GM12878 (cell line): ENCODE results near the gene GAK. TPM values are rescaled to one million over a fixed set of nuclear protein-coding genes. Genes with fewer than 3 reads are reported as not detected.

Source experiments
- ATAC-seq: fragments of 200-7000 bp; cut with Tn5 transposase; 3 replicates; pipeline ENCODE4 v1.9.1; 2020; ENCODE audit warnings: mild to moderate bottlenecking, moderate library complexity
- BruUV-seq: library from RNA; stranded (reverse); fragments of 400-500 nt; replicated peaks from 2 replicates; lab custom pipeline; 2021; lab: Mats Ljungman, UMichigan
- CTCF ChIA-PET: fragments of 300-600 bp; sonication (Branson Sonifier 250); formaldehyde crosslinking; extraction: SDS; loops from one replicate; lab custom pipeline; 2021; ENCODE audit warnings: inconsistent platforms; lab: Yijun Ruan, JAX
- POLR2A ChIA-PET: fragments of 350-600 bp; formaldehyde crosslinking; extraction: SDS; loops from one replicate; lab custom pipeline; 2021; ENCODE audit warnings: inconsistent platforms; lab: Charles Lee
- RAD21 ChIA-PET: fragments of 300-600 bp; sonication (Branson Sonifier 250); formaldehyde crosslinking; loops from one replicate; lab custom pipeline; 2023; ENCODE audit warnings: antibody characterized with exemption; ENCODE audit not compliant: unreplicated experiment; lab: Charles Lee
- SMC1A ChIA-PET: fragments of 300-600 bp; sonication (Branson Sonifier 250); formaldehyde crosslinking; loops from one replicate; lab custom pipeline; 2023; ENCODE audit not compliant: unreplicated experiment, uncharacterized antibody; lab: Charles Lee
- DNase-seq: peaks from one replicate; pipeline ENCODE4 v3.0.0-alpha.2; 2011; ENCODE audit warnings: low read depth, low spot score
- FAIRE-seq: peaks from 3 replicates; lab custom pipeline; 2011; peaks lifted over from hg19 to GRCh38; lab: Jason Lieb, UNC
- H2AFZ ChIP-seq: 2 replicates; pipeline ENCODE4 v1.6.0; 2011; ENCODE audit warnings: low read depth, low read length, control low read depth; ENCODE audit not compliant: control insufficient read depth
- H3K27ac ChIP-seq: 2 replicates; pipeline ENCODE4 v1.5.1; 2011; ENCODE audit warnings: control low read depth; ENCODE audit not compliant: control insufficient read depth, insufficient read depth
- H3K27me3 ChIP-seq, 2 experiments: replicated peaks in 1 of 2; 2 replicates each; pipeline versions ENCODE4 v1.6.0 to v1.6.1; 2011; ENCODE audit warnings: low read length in 1 of 2; ENCODE audit not compliant: control insufficient read depth in 2 of 2, insufficient read depth in 2 of 2
- H3K36me3 ChIP-seq, 2 experiments: 2 replicates each; pipeline ENCODE4 v1.5.1; 2011; ENCODE audit warnings: low read length in 1 of 2; ENCODE audit not compliant: control insufficient read depth in 2 of 2, insufficient read depth in 2 of 2
- H3K4me1 ChIP-seq: 2 replicates; pipeline ENCODE4 v1.6.1; 2011; ENCODE audit warnings: mild to moderate bottlenecking, low read length, moderate library complexity, mixed read lengths; ENCODE audit not compliant: control insufficient read depth, insufficient read depth
- H3K4me2 ChIP-seq: 2 replicates; pipeline ENCODE4 v1.6.0; 2011; ENCODE audit warnings: control low read depth; ENCODE audit not compliant: control insufficient read depth, insufficient read depth
- H3K4me3 ChIP-seq: fragments of 200-600 bp; sonication (generic); 2 replicates; pipeline ENCODE4 v1.5.1; 2016
- H3K79me2 ChIP-seq: 2 replicates; pipeline ENCODE4 v1.6.0; 2011; ENCODE audit warnings: low read length; ENCODE audit not compliant: control insufficient read depth, insufficient read depth
- H3K9ac ChIP-seq: 2 replicates; pipeline ENCODE4 v1.8.0; 2011; ENCODE audit warnings: low read length, control low read depth, mixed read lengths; ENCODE audit not compliant: control insufficient read depth, insufficient read depth
- H3K9me3 ChIP-seq: replicated peaks from 3 replicates; pipeline ENCODE4 v1.5.1; 2011; ENCODE audit warnings: mild to moderate bottlenecking, low read length; ENCODE audit not compliant: control insufficient read depth, insufficient read depth
- H4K20me1 ChIP-seq: 2 replicates; pipeline ENCODE4 v1.6.0; 2011; ENCODE audit not compliant: control insufficient read depth, insufficient read depth
- CBX3 ChIP-seq: fragments of 200-600 bp; sonication (generic); IDR thresholded peaks from 2 replicates; pipeline ENCODE4 v1.6.1; 2016; ENCODE audit warnings: low read depth, borderline replicate concordance
- CEBPB ChIP-seq, 2 experiments: fragments of 150-350 bp in 1 of 2; IDR thresholded peaks; 2 replicates each; pipeline ENCODE4 v1.6.1; 2012 to 2014; ENCODE audit warnings: low read depth in 2 of 2, low read length in 2 of 2, borderline replicate concordance in 1 of 2, inconsistent platforms in 1 of 2
- DPF2 ChIP-seq: fragments of 450-650 bp; IDR thresholded peaks from 2 replicates; pipeline ENCODE4 v1.6.1; 2017; ENCODE audit warnings: mild to moderate bottlenecking
- NFIC ChIP-seq: IDR thresholded peaks from 2 replicates; pipeline ENCODE4 v1.6.1; 2012; ENCODE audit warnings: low read depth, mild to moderate bottlenecking, inconsistent platforms, low read length, moderate library complexity
- STAT3 ChIP-seq: IDR thresholded peaks from 2 replicates; pipeline ENCODE4 v1.6.1; 2011; ENCODE audit warnings: low read depth, low read length, improper control_type of control experiment
- TAF1 ChIP-seq: IDR thresholded peaks from 2 replicates; pipeline ENCODE4 v1.6.1; 2011; ENCODE audit warnings: mild to moderate bottlenecking, low read depth, low read length, borderline replicate concordance
- ZNF217 ChIP-seq: fragments of 450-650 bp; IDR thresholded peaks from 2 replicates; pipeline ENCODE4 v1.6.1; 2017; ENCODE audit warnings: antibody characterized with exemption, mild to moderate bottlenecking
- WGBS: methylation state at CpG from one replicate; pipeline ENCODE4 v1.1.6; 2016; ENCODE audit warnings: low lambda C conversion rate; ENCODE audit not compliant: insufficient replicate concordance, insufficient coverage; ENCODE audit errors: missing lambda C conversion rate; 5-methylcytosine and 5-hydroxymethylcytosine counted together
- in situ Hi-C: fragments of 300-500 bp; cut with MboI; formaldehyde crosslinking; loops from 9 replicates; pipeline ENCODE4 v1.14.3; 2018; ENCODE audit warnings: mixed read lengths
- intact Hi-C: fragments of 100-400 bp; cut with micrococcal nuclease; formaldehyde crosslinking; loops from one replicate; pipeline ENCODE4 v1.14.2; 2022; ENCODE audit not compliant: unreplicated experiment
- polyA plus RNA-seq, 11 experiments: library from polyadenylated mRNA; depleted of rRNA in 4 of 11; unstranded in 6 of 11; stranded (reverse) in 5 of 11; fragments of >200 nt; fragmentation: Nextera tagmentation in 4 of 11; fragmentation: Illumina TruSeq in 1 of 11; extraction: Ambion mirVana in 4 of 11; extraction: Trizol in 1 of 11; gene quantifications; 1 replicate in 1 of 11; 2 replicates in 10 of 11; pipeline versions ENCODE4 v1.2.1 to v1.2.3, GENCODE V29; 2011 to 2016; ENCODE audit warnings: inconsistent platforms in 2 of 11, missing spikeins in 2 of 11, low read depth in 1 of 11
- total RNA-seq, 4 experiments: library from RNA; depleted of rRNA in 3 of 4; stranded (reverse); fragments of >200 nt in 3 of 4; fragmentation: Illumina TruSeq in 1 of 4; extraction: Trizol in 1 of 4; gene quantifications; 2 replicates each; pipeline versions ENCODE4 v1.2.1 to v1.2.3, GENCODE V29; 2013 to 2021
- TF ChIP-seq, protein P1 (sequence below): IDR thresholded peaks from 2 replicates; pipeline ENCODE4 v1.6.1; 2011; ENCODE audit warnings: low read depth, low read length, improper control_type of control experiment, borderline replicate concordance
- TF ChIP-seq, protein P2 (sequence below): fragments of 450-650 bp; IDR thresholded peaks from 2 replicates; pipeline ENCODE4 v1.6.1; 2018; ENCODE audit warnings: borderline replicate concordance, mild to moderate bottlenecking; ENCODE audit not compliant: partially characterized antibody

Gene GAK
- total and polyA plus RNA-seq, 10 of the 15 experiments (the other 5 are each of a cell fraction or from before 2014, with no cell fraction given) = 0.82 to 127 (median 53.8) TPM

DNA sequence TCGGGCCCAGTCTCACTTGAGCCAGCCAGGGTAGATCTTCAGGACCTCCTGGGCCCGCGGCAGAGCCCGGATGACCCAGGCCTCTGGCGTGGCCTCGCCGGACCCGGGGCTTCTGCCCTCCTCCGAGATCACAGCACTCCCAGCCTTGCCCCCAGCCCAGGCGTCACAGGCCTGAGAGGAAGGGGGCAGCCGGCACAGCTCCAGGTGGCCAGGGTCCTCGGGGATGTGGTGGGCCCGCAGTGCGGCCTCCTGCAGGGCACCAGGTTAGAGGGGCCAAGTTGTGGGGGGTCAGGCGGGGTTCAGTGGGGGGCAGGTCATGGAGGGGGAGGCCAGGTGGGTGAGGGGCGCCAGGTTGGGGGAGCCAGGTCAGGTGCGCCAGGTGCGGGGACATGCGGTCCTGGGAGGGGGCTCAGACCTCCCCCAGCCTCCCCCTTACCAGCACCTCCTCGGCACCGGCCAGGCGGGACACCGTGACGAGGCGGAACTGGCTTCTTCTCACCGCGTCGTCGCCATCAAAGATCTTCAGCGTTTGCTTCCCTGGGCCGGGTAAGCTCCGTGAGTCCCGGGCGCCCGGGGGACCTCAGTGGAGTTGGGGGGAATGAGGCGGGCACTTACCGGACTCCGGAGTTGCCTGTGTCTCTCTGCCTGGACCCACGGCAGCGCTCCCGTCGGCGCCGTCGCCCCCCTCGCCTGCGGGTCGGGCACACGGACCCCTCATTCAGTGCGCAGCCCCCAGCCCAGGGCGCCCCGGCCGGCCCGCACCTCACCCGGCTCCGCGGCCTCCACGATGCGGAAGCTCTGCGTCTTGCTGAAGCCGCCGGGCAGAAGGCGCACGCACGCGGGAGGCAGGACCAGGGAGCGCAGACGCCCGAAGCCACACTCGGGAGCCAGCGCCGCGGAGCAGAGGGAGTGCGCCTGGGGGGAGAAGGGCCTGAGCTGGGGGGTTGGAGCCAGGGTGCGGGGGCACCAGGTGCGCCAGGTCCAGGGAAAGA lies 35.3 kb upstream of the GAK start:
- CTCF ChIA-PET = no interaction called here
- 68% methylated on average over 46 of the region's 76 CpGs for WGBS

More for the DNA sequence above, 35.3 kb upstream of the GAK start:
- H3K4me2 ChIP-seq = no peak overlapping the region
- ATAC-seq = no peak
- no peaks in the 10 kb centered on the region for H3K27me3 ChIP-seq
- in situ Hi-C loops (no loop called here), intact Hi-C loops (no loop called here)
- ChIA-PET SMC1A (no interaction called here), POLR2A (no interaction called here), RAD21 (no interaction called here)
- H3K4me3 ChIP-seq = no peak overlapping the region
- no peaks in the 10 kb centered on the region for H3K9me3 ChIP-seq
- no peaks in the 10 kb centered on the region for H4K20me1 ChIP-seq
- H2AFZ ChIP-seq = no peak overlapping the region
- H3K79me2 ChIP-seq = no peaks in the 10 kb centered on the region
- no TSS peak for BruUV-seq
- H3K9ac ChIP-seq = no peak overlapping the region
- no peak for DNase-seq
- no peak for FAIRE-seq
- TF ChIP-seq ZNF217 (no peak), STAT3 (no peak), NFIC (no peak), DPF2 (no peak), CEBPB (IDR thresholded peaks at IDR 0.05; ENCODE audit: borderline replicate concordance in 1 of 2, low read depth in 2 of 2, low read length in 2 of 2) (no peak), CBX3 (no peak), TAF1 (no peak)
- TF ChIP-seq, protein P1, sequence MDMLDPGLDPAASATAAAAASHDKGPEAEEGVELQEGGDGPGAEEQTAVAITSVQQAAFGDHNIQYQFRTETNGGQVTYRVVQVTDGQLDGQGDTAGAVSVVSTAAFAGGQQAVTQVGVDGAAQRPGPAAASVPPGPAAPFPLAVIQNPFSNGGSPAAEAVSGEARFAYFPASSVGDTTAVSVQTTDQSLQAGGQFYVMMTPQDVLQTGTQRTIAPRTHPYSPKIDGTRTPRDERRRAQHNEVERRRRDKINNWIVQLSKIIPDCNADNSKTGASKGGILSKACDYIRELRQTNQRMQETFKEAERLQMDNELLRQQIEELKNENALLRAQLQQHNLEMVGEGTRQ = no peak
- TF ChIP-seq, protein P2, sequence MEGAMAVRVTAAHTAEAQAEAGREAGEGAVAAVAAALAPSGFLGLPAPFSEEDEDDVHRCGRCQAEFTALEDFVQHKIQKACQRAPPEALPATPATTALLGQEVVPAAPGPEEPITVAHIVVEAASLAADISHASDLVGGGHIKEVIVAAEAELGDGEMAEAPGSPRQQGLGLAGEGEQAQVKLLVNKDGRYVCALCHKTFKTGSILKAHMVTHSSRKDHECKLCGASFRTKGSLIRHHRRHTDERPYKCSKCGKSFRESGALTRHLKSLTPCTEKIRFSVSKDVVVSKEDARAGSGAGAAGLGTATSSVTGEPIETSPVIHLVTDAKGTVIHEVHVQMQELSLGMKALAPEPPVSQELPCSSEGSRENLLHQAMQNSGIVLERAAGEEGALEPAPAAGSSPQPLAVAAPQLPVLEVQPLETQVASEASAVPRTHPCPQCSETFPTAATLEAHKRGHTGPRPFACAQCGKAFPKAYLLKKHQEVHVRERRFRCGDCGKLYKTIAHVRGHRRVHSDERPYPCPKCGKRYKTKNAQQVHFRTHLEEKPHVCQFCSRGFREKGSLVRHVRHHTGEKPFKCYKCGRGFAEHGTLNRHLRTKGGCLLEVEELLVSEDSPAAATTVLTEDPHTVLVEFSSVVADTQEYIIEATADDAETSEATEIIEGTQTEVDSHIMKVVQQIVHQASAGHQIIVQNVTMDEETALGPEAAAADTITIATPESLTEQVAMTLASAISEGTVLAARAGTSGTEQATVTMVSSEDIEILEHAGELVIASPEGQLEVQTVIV = no peak
- TF ChIP-seq, all 136 proteins: peak for 0
- H3K4me1 ChIP-seq = peaks cover 5% of the 10 kb centered on the region; the same call in 1 of the 2 replicates
- H3K36me3 ChIP-seq = no peaks in the 10 kb centered on the region
- no peak overlapping the region for H3K27ac ChIP-seq
